PC-9 (cell line): Measurements from ENCODE around the gene IL22RA2. TPM values are rescaled to one million over a fixed set of nuclear protein-coding genes. Genes with fewer than 3 reads are reported as not detected.

ENCODE experiments used
- BruUV-seq: library from RNA; stranded (reverse); fragments of 400-500 nt; replicated peaks from 2 replicates; lab custom pipeline; 2021; lab: Mats Ljungman, UMichigan
- CTCF ChIA-PET: fragments of 300-600 bp; sonication (Branson Sonifier 250); formaldehyde crosslinking; loops from one replicate; lab custom pipeline; 2022; ENCODE audit warnings: antibody characterized with exemption; lab: Charles Lee
- POLR2A ChIA-PET: fragments of 300-600 bp; sonication (Branson Sonifier 250); formaldehyde crosslinking; loops from one replicate; lab custom pipeline; 2022; ENCODE audit warnings: antibody characterized with exemption; ENCODE audit not compliant: unreplicated experiment; lab: Charles Lee
- DNase-seq, 2 experiments: peaks; one replicate each; pipeline versions ENCODE4 v3.0.0 to v3.0.0-alpha.2; 2015 to 2022; ENCODE audit warnings: mixed read lengths in 1 of 2
- H2AFZ ChIP-seq: fragments of 200-600 bp; sonication (generic); 2 replicates; pipeline ENCODE4 v1.8.1; 2017; ENCODE audit warnings: antibody characterized with exemption
- H3F3A ChIP-seq: fragments of 200-600 bp; sonication (generic); 2 replicates; pipeline ENCODE4 v1.8.1; 2017; ENCODE audit warnings: antibody characterized with exemption, mild to moderate bottlenecking, low read depth; ENCODE audit not compliant: insufficient read depth
- H3K27ac ChIP-seq: fragments of 200-600 bp; sonication (generic); 2 replicates; pipeline ENCODE4 v1.6.1; 2016; ENCODE audit warnings: mixed run types
- H3K27me3 ChIP-seq: fragments of 200-600 bp; sonication (generic); 2 replicates; pipeline ENCODE4 v1.6.1; 2016; ENCODE audit warnings: low read depth, mixed run types; ENCODE audit not compliant: insufficient read depth
- H3K36me3 ChIP-seq: fragments of 200-600 bp; sonication (generic); 2 replicates; pipeline ENCODE4 v1.6.1; 2016; ENCODE audit warnings: low read depth, mixed run types
- H3K4me1 ChIP-seq: fragments of 200-600 bp; sonication (generic); replicated peaks from 2 replicates; pipeline ENCODE4 v1.6.1; 2016; ENCODE audit warnings: mixed run types; ENCODE audit not compliant: insufficient read depth
- H3K4me2 ChIP-seq: fragments of 200-600 bp; sonication (generic); 2 replicates; pipeline ENCODE4 v1.6.1; 2017; ENCODE audit warnings: mixed run types
- H3K4me3 ChIP-seq: fragments of 200-600 bp; sonication (generic); 2 replicates; pipeline ENCODE4 v1.6.1; 2016; ENCODE audit warnings: mixed run types
- H3K79me2 ChIP-seq: fragments of 200-600 bp; sonication (generic); 2 replicates; pipeline ENCODE4 v1.6.1; 2017; ENCODE audit warnings: low read depth, mixed run types
- H3K9me2 ChIP-seq: fragments of 200-600 bp; sonication (generic); 2 replicates; pipeline ENCODE4 v1.8.1; 2017; ENCODE audit warnings: mild to moderate bottlenecking; ENCODE audit not compliant: insufficient read depth
- H3K9me3 ChIP-seq: fragments of 200-600 bp; sonication (generic); 2 replicates; pipeline ENCODE4 v1.8.1; 2016; ENCODE audit warnings: low read depth; ENCODE audit not compliant: insufficient read depth
- H4K20me1 ChIP-seq: fragments of 200-600 bp; sonication (generic); 2 replicates; pipeline ENCODE4 v1.8.1; 2017; ENCODE audit not compliant: insufficient read depth
- CTCF ChIP-seq: fragments of 200-600 bp; sonication (generic); conservative IDR thresholded peaks from 2 replicates; pipeline ENCODE4 v1.6.1; 2017; ENCODE audit warnings: mixed run types, antibody characterized with exemption, mild to moderate bottlenecking, moderate library complexity
- EZH2 ChIP-seq: fragments of 200-600 bp; sonication (generic); IDR thresholded peaks from 2 replicates; pipeline ENCODE4 v1.8.0; 2017; ENCODE audit warnings: antibody characterized with exemption, low read depth
- intact Hi-C: fragments of 100-400 bp; cut with micrococcal nuclease; formaldehyde crosslinking; loops from one replicate; pipeline ENCODE4 v1.10.0; 2022; ENCODE audit not compliant: unreplicated experiment
- total RNA-seq: library from RNA; stranded (reverse); gene quantifications from 2 replicates; pipeline ENCODE4 v1.2.3, GENCODE V29; 2021

IL22RA2 gene
- total RNA-seq, 1 experiment from 2014 or later: not detected

GRCh38 chr6:137095093-137095492 is 78.4 kb downstream of the IL22RA2 start:
- CTCF ChIA-PET: interaction anchor here (1.1 kb wide), 1 partner anchor 220 kb away, joined by 21 read pairs; no protein-coding TSS in a partner anchor
- Histone ChIP-seq H3K4me3 (no peak overlapping the region), H3K9me3 (no peaks in the 10 kb centered on the region), H3K9me2 (no peaks in the 10 kb centered on the region), H3K4me2 (no peak overlapping the region), H3K79me2 (no peaks in the 10 kb centered on the region), H3K4me1 (peaks cover 5% of the 10 kb centered on the region), H4K20me1 (no peaks in the 10 kb centered on the region), H3K36me3 (no peaks in the 10 kb centered on the region), H3F3A (no peaks in the 10 kb centered on the region), H3K27ac (no peak overlapping the region), H3K27me3 (no peaks in the 10 kb centered on the region), H2AFZ (no peak overlapping the region)
- no peak for TF ChIP-seq EZH2
- TF ChIP-seq CTCF: no peak
- POLR2A ChIA-PET: no interaction called here
- no peak for DNase-seq
- intact Hi-C loops: loop anchor here (2.0 kb wide), 1 partner anchor 1014 kb away; no protein-coding TSS in a partner anchor
- BruUV-seq: no TSS peak

- Histone ChIP-seq H3K79me2 (no peaks in the 10 kb centered on the region), H3K9me2 (no peaks in the 10 kb centered on the region), H4K20me1 (no peaks in the 10 kb centered on the region), H2AFZ (no peak overlapping the region), H3K4me2 (no peak overlapping the region), H3K4me3 (no peak overlapping the region), H3K36me3 (no peaks in the 10 kb centered on the region), H3K27me3 (no peaks in the 10 kb centered on the region), H3K9me3 (no peaks in the 10 kb centered on the region), H3F3A (no peaks in the 10 kb centered on the region), H3K4me1 (peaks cover 5% of the 10 kb centered on the region), H3K27ac (no peak overlapping the region)
- peak; percentile 92 for TF ChIP-seq CTCF
- TF ChIP-seq EZH2: no peak
- DNase-seq: peak; percentile 53 to 82
- ChIA-PET CTCF (interaction anchor here (0.6 to 1.1 kb wide), 7 partner anchors 175 to 547 kb away, joined by 3 to 21 read pairs (median 5); no protein-coding TSS in a partner anchor), POLR2A (no interaction called here)
- no TSS peak for BruUV-seq
- intact Hi-C loops: loop anchor here (1.0 to 5.0 kb wide), 6 partner anchors 177 to 1014 kb away; no protein-coding TSS in a partner anchor
Observed at GRCh38 chr6:137094411-137095008, 78.9 kb downstream of the IL22RA2 start.

Other genes with a start within 250 kb of the IL22RA2 start
- gene IL20RA, start 128.7 kb downstream of the IL22RA2 start, total RNA-seq: 2.5 and 4.0 TPM in 2 replicates
- gene IFNGR1, start 45.7 kb upstream of the IL22RA2 start, total RNA-seq: 17.9 and 19.5 TPM in 2 replicates